Vagina (tissue), 2 donors: ENCODE results near the gene DEK. TPM values are rescaled to one million over a fixed set of nuclear protein-coding genes. Genes with fewer than 3 reads are reported as not detected.
"Not testable (repeated sequence)": the region's sequence is repeated elsewhere in the genome, so short reads cannot be mapped to it uniquely, and the experiment has no call there.

Source experiments
- DNase-seq, 2 donors: peaks; one replicate each; pipeline ENCODE4 v3.0.0-alpha.2; 2017; ENCODE audit errors: extremely low spot score in 2 of 2
- H3K27ac ChIP-seq: fragments of 200-600 bp; sonication (generic); one replicate; pipeline ENCODE4 v1.5.1; 2019
- H3K27me3 ChIP-seq: fragments of 200-600 bp; sonication (generic); one replicate; pipeline ENCODE4 v1.5.1; 2019
- H3K36me3 ChIP-seq, 2 donors: fragments of 200-600 bp; sonication (generic); one replicate each; pipeline ENCODE4 v1.5.1; 2017 to 2019
- H3K4me1 ChIP-seq: fragments of 200-600 bp; sonication (generic); one replicate; pipeline ENCODE4 v1.5.1; 2019
- H3K4me3 ChIP-seq, 2 donors: fragments of 200-600 bp; sonication (generic); 1 replicate in 1 of 2; 2 replicates in 1 of 2; pipeline ENCODE4 v1.5.1; 2016 to 2019
- H3K9me3 ChIP-seq: fragments of 200-600 bp; sonication (generic); one replicate; pipeline ENCODE4 v1.5.1; 2019
- POLR2A ChIP-seq, 2 donors: fragments of 450-650 bp; IDR thresholded peaks; one replicate each; pipeline ENCODE4 v1.6.1; 2017; ENCODE audit warnings: antibody characterized with exemption in 2 of 2, mild to moderate bottlenecking in 2 of 2, moderate library complexity in 2 of 2
- POLR2AphosphoS5 ChIP-seq, 2 donors: sonication (generic); formaldehyde crosslinking; IDR thresholded peaks; one replicate each; pipeline ENCODE4 v1.9.0; 2017; ENCODE audit warnings: antibody characterized with exemption in 2 of 2, mild to moderate bottlenecking in 2 of 2, low read depth in 1 of 2; ENCODE audit not compliant: insufficient read depth in 1 of 2
- intact Hi-C: fragments of 100-400 bp; cut with DNase I; formaldehyde crosslinking; loops from one replicate; pipeline ENCODE4 v1.15.1; 2023
- total RNA-seq: library from RNA; depleted of rRNA; stranded (reverse); fragments of >200 nt; gene quantifications from one replicate; pipeline ENCODE4 v1.2.3, GENCODE V29; 2016
- TF ChIP-seq, protein P1 (sequence below), 3 experiments: fragments of 450-650 bp in 2 of 3; fragments of 200-600 bp in 1 of 3; sonication (generic) in 1 of 3; IDR thresholded peaks; one replicate each; pipeline ENCODE4 v1.5.1; 2017 to 2019; ENCODE audit warnings: antibody characterized with exemption in 3 of 3, mild to moderate bottlenecking in 2 of 3, moderate library complexity in 2 of 3

DEK gene
- total RNA-seq, 1 donor from 2014 or later = 121 TPM

DNA sequence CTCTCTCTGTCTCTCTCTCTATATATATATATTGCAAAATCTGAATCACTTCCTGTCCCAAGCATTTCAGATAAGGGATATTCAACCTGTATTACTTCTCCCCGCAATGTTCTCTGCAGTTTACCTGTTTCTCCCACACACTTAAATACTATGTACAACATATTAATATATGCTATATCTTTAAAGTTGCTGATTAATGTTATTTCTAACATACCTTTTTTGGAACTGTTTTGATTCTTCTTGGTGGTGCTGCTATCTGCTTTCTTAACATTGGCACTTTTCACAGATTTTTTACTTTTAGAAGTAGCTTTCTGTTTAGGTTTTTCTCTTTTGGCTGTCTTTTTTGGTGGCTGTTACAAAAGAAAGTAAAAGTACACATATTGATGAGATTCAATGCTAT lies 27.2 kb downstream of the DEK start:
- no peak overlapping the region for H3K4me3 ChIP-seq
- TF ChIP-seq, protein P1, sequence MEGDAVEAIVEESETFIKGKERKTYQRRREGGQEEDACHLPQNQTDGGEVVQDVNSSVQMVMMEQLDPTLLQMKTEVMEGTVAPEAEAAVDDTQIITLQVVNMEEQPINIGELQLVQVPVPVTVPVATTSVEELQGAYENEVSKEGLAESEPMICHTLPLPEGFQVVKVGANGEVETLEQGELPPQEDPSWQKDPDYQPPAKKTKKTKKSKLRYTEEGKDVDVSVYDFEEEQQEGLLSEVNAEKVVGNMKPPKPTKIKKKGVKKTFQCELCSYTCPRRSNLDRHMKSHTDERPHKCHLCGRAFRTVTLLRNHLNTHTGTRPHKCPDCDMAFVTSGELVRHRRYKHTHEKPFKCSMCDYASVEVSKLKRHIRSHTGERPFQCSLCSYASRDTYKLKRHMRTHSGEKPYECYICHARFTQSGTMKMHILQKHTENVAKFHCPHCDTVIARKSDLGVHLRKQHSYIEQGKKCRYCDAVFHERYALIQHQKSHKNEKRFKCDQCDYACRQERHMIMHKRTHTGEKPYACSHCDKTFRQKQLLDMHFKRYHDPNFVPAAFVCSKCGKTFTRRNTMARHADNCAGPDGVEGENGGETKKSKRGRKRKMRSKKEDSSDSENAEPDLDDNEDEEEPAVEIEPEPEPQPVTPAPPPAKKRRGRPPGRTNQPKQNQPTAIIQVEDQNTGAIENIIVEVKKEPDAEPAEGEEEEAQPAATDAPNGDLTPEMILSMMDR (IDR thresholded peaks at IDR 0.05) = no peak
- TF ChIP-seq POLR2AphosphoS5 (IDR thresholded peaks at IDR 0.05; ENCODE audit: insufficient read depth in 1 of 2, low read depth in 1 of 2) = no peak
- TF ChIP-seq POLR2A (IDR thresholded peaks at IDR 0.05) = no peak
- peaks cover 0 to 27% of the 10 kb centered on the region in 2 donors for H3K36me3 ChIP-seq
- no peaks in the 10 kb centered on the region for H3K27me3 ChIP-seq
- intact Hi-C loops = no loop called here
- DNase-seq = no peak
- peaks cover 13% of the 10 kb centered on the region for H3K4me1 ChIP-seq
- H3K27ac ChIP-seq = no peak overlapping the region
- H3K9me3 ChIP-seq = no peaks in the 10 kb centered on the region

DNA sequence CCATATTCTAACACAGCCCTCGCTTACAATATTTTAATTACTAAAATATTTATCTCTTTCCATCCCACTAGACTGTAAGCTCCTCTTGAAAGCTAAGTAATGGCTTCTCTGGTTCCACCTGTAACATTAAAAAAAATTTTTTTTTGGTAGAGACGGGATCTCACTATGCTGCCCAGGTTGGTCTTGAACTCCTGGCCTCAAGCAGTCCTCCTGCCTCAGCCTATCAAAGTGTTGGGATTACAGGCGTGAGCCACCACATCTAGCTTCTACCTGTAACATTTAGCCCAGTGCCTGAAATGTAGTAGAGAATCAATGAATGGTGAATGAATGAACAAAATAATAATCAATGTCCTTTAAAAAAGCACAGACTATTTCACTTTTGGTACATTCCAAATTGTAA lies 28.8 kb downstream of the DEK start:
- intact Hi-C loops = no loop called here
- Histone ChIP-seq H3K4me1 (no peaks in the 10 kb centered on the region), H3K27me3 (no peaks in the 10 kb centered on the region), H3K9me3 (no peaks in the 10 kb centered on the region), H3K4me3 (no peak overlapping the region), H3K27ac (no peak overlapping the region), H3K36me3 (peaks cover 0 to 37% of the 10 kb centered on the region in 2 donors)
- no peak for DNase-seq
- TF ChIP-seq POLR2A (IDR thresholded peaks at IDR 0.05) (no peak), POLR2AphosphoS5 (IDR thresholded peaks at IDR 0.05; ENCODE audit: insufficient read depth in 1 of 2, low read depth in 1 of 2) (no peak)
- TF ChIP-seq, protein P1 (IDR thresholded peaks at IDR 0.05) = no peak

DNA sequence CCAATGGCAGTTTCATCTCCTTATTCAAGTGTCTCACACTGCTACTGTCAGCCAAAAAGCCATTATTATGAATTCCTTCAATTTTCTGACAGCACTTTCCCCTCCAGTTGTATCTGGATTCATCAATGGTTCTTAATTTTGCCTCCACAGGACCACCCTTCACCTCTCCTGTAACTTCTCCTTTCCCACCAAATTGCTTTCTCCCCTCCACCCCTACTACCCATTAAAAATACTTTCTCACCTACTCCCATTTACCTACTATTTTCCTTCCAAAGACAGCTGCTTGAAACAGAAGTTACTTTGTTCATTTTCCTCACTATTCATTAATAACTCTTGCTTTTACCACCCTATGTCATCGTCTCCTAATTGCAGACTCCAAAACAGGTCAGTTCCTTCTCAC lies 29.8 kb downstream of the DEK start:
- Histone ChIP-seq H3K4me3 (no peak overlapping the region), H3K27ac (no peak overlapping the region), H3K9me3 (no peaks in the 10 kb centered on the region), H3K27me3 (no peaks in the 10 kb centered on the region), H3K36me3 (peaks cover 0 to 41% of the 10 kb centered on the region in 2 donors), H3K4me1 (no peaks in the 10 kb centered on the region)
- TF ChIP-seq, protein P1 (IDR thresholded peaks at IDR 0.05) = no peak
- no peak for TF ChIP-seq POLR2AphosphoS5 (IDR thresholded peaks at IDR 0.05; ENCODE audit: insufficient read depth in 1 of 2, low read depth in 1 of 2)
- intact Hi-C loops = no loop called here
- no peak for DNase-seq

DNA sequence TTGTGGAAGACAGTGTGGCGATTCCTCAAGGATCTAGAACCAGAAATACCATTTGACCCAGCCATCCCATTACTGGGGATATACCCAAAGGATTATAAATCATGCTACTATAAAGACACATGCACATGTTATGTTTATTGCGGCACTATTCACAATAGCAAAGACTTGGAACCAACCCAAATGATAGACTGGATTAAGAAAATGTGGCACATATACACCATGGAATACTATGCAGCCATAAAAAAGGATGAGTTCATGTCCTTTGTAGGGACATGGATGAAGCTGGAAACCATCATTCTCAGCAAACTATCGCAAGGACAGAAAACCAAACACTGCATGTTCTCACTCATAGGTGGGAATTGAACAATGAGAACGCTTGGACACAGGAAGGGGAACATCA lies 30.6 kb downstream of the DEK start:
- H3K27ac ChIP-seq, DNase-seq, H3K4me1 ChIP-seq, intact Hi-C loops, H3K4me3 ChIP-seq, H3K9me3 ChIP-seq, H3K27me3 ChIP-seq: not testable (repeated sequence)
- peaks cover 2 to 49% of the 10 kb centered on the region in 2 donors for H3K36me3 ChIP-seq

DNA sequence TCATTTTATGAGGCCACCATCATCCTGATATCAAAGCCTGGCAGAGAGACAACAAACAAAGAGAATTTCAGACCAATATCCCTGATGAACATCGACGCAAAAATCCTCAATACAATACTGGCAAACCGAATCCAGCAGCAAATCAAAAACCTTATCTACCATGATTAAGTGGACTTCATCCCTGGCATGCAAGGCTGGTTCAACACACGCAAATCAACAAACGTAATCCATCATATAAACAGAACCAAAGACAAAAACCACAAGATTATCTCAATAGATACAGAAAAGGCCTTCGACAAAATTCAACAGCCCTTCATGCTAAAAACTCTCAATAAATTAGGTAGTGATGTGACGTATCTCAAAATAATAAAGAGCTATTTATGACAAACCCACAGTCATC lies 32.5 kb downstream of the DEK start:
- H3K4me3 ChIP-seq, H3K27me3 ChIP-seq, H3K9me3 ChIP-seq, DNase-seq, H3K27ac ChIP-seq, intact Hi-C loops, H3K4me1 ChIP-seq: not testable (repeated sequence)
- peaks cover 5 to 61% of the 10 kb centered on the region in 2 donors for H3K36me3 ChIP-seq

DNA sequence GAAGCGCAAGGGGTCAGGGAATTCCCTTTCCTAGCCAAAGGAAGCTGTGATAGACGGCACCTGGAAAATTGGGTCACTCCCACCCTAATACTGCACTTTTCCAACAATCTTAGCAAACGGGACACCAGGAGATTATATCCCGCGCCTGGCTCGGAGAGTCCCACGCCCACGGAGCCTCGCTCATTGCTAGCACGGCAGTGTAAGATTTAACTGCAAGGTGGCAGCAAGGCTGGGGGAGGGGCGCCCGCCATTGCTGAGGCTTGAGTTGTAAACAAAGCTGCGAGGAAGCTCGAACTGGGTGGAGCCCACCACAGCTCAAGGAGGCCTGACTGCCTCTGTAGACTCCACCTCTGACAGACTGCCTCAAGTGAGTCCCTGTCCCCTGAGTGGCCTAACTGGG lies 35.7 kb downstream of the DEK start:
- H3K9me3 ChIP-seq, H3K27me3 ChIP-seq, DNase-seq, H3K27ac ChIP-seq, H3K4me1 ChIP-seq, intact Hi-C loops, H3K4me3 ChIP-seq: not testable (repeated sequence)
- H3K36me3 ChIP-seq = peaks cover 5 to 49% of the 10 kb centered on the region in 2 donors

DNA sequence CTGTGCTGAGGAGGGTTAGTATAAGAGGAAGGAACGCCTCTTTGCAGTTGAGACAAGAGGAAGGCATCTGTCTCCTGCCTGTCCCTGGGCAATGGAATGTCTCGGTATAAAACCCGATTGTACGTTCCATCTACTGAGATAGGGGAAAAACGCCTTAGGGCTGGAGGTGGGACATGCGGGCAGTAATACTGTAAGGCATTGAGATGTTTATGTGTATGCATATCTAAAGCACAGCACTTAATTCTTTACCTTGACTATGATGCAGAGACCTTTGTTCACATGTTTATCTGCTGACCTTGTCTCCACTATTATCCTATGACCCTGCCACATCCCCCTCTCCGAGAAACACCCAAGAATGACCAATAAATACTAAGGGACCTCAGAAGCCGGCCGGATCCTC lies 37.2 kb downstream of the DEK start:
- H3K36me3 ChIP-seq = peaks cover 5 to 49% of the 10 kb centered on the region in 2 donors
- H3K4me3 ChIP-seq, H3K27me3 ChIP-seq, H3K27ac ChIP-seq, intact Hi-C loops, H3K9me3 ChIP-seq, DNase-seq, H3K4me1 ChIP-seq: not testable (repeated sequence)

DNA sequence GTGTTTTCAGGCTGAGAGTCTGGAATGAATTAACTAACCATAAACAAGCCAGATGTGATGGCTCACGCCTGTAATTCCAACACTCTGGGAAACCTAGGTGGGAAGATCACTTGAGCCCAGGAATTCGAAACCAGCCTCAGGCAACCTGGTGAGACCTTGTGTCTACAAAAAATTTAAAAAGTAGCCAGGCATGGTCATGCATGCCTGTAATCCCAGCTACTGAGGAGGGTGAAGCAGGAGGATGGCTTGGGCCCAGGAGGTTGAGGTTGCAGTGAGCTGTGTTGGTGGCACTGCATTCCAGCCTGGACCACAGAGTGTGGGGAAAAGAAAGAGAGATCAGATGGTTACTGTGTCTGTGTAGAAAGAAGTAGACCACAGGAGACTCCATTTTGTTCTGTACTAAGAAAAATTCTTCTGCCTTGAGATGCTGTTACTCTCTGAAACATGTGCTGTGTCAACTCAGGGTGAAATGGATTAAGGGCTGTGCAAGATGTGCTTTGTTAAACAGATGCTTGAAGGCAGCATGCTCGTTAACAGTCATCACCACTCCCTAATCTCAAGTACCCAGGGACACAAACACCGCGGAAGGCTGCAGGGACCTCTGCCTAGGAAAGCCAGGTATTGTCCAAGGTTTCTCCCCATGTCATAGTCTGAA lies 37.8 kb downstream of the DEK start:
- H3K9me3 ChIP-seq, intact Hi-C loops, DNase-seq, H3K4me3 ChIP-seq, H3K27ac ChIP-seq, H3K4me1 ChIP-seq, H3K27me3 ChIP-seq: not testable (repeated sequence)
- peaks cover 5 to 47% of the 10 kb centered on the region in 2 donors for H3K36me3 ChIP-seq
